Activated CD4-positive, alpha-beta T cell treated with anti-CD3 and anti-CD28 coated beads, Interleukin-2, amount 50 U/mL, for 1 hour (primary cell): Measurements from ENCODE around the gene REEP3.
"Not testable (repeated sequence)": the region's sequence is repeated elsewhere in the genome, so short reads cannot be mapped to it uniquely, and the experiment has no call there.

ENCODE experiments used
- DNase-seq: peaks from one replicate; pipeline ENCODE4 v3.0.0-alpha.2; 2020

REEP3 gene, protein sequence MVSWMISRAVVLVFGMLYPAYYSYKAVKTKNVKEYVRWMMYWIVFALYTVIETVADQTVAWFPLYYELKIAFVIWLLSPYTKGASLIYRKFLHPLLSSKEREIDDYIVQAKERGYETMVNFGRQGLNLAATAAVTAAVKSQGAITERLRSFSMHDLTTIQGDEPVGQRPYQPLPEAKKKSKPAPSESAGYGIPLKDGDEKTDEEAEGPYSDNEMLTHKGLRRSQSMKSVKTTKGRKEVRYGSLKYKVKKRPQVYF

DNA sequence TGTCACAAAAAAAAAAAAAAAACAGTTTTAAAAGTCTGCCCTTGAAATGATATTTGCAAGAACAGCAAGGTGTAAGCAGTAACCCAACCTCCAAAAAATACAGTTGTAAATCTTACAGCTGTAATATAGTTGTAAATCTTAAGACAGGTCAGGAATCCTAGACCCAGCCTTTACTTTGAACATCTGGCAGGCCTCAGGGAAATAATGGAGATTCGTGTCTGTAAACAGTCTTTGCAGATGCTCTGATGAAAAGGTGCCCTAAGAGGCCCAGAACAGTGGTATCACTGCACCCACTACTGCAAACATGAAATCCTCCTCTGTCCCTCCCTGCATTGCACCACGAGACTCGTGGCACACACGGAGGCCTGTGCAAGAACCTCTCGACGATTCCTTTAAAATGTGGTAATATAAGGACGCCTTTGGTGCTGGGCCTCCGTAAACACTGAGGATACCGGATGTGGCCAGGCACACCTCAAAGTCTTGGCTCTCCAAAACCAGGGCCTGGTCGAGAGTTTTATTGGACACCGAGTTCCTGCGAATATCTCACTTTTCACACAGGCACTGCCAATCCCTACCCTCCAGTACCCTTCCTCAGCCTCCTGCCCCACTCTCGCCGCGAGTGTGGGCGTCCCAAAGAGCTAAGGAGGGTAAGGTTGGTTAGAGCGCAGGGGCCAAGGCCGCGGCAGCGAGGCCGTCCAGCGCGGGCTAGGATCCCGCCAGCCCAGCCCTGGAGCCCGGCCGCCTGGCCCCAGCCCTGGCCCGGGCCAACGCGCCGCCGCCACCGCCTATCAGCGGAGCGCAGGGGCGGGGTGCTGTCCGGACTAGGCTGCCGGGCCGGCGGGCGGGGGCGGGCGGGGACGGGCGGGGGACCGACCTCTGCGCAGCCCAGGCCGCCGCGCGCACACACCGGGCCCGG, at the start of gene REEP3:
Gene REEP3 (plus strand): TSS at position 902 of the 916 bp plus-strand sequence. CDS start 145 bp downstream, outside the sequence.
- peak; percentile 43 for DNase-seq

DNA sequence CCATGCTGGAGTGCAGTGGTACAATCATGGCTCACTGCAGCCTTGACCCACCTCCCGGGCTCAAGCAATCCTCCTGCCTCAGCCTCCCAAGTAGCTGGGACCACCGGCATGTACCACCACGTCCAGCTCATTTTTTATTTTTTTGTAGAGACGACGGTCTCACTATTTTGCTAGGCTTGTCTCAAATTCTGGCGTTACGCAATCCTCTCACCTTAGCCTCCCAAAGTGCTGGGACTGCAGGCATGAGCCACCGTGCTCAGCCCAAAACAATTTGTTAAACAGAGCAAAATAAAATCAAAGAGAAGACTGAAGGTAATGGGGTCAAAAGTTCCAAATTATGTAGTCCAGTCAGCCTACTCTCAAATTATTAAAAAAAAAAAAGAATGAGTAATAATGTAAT, 46.7 kb upstream of the REEP3 start:
- no peak for DNase-seq

DNA sequence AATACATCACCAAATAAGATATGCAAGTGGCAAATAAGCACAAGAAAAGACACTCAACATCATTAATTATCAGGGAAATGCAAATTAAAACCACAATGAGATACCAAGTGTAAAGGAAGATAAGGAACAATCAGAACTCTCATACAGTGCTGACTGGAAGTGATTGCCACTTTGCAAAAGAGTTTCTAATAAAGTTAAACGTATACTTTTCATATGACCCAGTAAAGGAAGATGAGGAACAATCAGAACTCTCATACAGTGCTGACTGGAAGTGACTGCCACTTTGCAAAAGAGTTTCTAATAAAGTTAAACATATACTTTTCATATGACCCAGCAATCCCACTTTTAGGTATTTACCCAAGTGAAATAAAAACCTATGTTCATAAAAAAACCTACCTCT, 43.3 kb upstream of the REEP3 start:
- DNase-seq, result no peak

DNA sequence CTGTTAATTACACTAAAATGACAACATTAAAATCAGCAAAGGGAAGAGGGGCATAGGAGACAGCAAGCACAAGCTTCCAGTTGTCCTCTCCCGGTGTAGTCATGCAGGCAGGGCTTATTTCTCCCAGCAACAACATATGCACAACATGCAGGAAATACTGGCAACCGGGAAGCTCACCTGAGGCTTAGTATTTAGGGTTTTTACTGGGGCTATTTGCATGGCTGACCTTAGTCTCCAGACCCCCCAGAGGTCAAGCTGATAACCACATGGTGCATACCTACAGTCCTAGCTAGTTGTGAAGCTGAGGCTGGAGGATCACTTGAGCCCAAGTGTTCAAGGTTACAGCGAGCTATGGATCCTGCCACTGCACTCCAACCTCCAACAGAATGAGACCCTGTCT, 42.6 kb upstream of the REEP3 start:
- DNase-seq, result no peak

DNA sequence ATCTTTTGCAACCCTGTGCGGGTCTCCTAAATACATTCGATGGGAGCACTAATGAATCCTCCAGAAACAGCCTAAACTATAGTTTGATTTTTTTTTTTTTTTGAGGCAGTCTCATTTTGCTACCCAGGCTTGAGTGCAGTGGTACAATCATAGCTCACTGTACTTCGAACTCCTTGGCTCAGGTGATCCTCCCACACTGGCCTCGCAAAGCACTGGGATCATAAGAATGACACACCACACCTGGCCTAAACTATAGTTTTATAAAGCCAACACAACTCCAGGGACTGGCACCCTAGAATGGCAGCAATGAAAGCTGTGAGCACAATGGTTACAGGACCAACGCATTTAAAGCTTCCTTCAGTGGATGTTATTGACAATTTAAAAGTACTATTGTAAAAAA, 41.0 kb upstream of the REEP3 start:
- no peak for DNase-seq

DNA sequence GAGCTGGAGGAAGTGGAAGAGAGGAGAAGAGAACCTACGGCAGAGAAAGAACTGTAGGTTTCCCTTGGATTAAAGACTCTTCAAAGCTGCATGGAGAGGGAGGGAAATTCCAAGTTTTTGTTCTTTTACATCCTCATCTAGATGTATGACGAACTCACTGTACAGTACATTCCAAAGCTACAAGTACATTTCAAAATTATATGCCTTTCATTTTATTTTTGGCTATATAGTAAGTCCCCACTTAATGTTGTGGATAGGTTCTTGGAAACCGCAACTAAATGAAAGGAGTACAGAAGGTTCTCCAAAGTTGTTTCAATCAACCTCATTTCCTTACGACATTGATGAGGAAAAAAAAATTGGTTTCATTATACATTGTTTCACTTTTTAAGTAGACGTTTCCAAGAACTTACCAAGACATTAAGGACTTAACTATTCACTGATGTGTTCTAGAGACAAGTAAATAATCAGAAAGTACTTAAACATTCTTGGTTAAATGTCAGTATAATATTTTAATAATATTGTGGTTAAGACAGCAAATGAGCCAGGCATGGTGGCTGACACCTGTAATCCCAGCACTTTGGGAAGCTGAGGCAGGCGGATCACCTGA, 39.3 kb upstream of the REEP3 start:
- no peak for DNase-seq

DNA sequence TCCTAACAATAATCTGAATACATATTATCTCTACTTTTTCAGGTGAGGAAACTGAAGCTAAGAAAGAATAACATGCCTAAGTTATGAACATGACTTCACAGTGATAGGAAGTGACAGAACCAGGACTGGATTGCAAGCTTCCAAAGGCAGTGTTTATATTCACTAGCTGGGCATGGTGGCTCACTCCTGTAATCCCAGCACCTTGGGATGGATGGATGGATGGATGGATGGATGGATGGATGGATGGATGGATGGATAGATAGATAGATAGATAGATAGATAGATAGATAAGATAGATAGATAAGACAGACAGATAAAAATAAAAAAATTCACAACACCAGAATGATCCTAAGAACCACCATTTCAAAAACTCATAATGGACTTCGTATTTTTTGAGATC, 37.2 kb upstream of the REEP3 start:
- no peak for DNase-seq

DNA sequence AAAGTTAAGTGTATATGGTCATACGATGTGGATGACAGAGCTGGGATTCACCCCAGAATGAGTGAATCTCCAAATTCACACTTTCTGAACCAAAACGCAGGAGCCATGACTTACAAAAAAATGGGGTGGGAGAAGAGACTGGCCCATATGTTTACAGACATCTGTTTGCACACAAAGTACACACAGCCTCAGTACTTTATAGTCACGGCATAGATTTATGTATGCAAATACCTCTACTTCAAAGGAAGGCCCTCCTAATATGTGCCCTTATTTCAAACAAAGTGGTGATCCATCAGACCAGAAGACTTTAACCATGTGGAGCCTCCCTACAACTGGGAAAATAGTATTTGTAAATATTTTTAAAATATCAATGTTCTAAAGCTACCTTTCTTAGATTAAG, 33.2 kb upstream of the REEP3 start:
- no peak for DNase-seq

DNA sequence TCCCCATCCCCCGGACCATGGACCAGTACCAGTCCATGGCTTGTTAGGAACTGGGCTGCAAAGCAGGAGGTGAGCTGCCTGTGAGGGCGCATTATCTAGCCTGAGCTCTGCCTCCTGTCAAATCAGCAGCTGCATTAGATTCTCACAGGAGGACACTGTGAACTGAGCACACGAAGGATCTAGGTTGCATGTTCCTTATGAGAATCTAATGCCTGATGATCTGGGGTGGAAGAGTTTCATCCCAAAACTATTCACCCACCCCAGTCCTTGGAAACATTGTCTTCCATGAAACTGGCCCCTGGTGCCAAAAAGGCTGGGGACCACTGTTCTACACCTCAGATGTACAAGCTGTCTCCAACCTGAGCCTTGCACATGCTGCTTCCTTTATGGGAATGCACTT, 31.4 kb upstream of the REEP3 start:
- DNase-seq, result no peak

DNA sequence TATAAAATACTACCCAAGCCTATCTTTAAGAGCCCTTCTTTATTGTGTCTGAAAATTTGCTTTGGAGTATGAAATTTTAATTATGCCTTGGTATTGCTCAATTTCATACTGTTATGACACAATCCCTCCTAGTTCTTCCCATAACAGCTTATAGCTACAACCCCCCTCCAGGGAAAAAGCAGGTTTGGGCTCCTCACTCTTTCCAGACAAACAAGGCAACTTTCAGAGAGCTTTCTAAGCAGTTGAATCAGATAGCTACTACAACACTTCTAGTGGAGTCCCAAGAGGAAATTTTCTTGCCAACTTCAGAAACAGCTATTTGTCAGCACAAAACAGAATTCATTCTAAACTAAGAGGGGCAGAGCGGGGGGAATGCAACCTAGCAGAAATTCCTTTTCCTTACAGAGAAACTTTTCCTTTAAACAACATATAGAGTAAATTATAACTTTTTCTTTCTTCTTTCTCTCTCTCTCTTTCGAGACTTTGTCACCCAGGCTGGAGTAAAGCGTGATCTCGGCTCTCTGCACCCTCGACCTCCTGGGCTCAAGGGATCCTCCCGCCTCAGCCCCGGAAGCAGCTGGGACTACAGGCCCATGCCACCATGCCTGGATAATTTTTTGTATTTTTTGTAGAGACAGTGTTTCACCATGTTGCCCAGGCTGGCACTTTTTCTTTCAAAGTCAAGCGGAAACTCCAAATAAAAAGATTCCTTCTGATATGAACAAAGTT, 29.4 kb upstream of the REEP3 start:
- DNase-seq, result no peak

DNA sequence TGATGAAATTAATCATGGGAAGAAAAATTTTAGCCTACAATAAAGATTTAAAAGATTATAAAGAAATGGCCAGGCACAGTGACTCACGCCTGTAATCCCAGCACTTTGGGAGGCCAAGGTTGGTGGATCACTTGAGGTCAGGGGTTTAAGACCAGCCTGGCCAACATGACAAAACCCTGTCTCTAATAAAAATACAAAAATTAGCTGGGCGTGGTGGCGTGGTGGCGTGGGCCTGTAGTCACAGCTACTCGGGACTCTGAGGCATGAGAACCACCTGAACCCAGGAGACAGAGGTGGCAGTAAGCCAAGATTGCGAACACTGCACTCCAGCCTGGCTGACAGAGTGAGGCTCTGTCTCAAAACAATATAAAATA, 28.9 kb upstream of the REEP3 start:
- DNase-seq, result not testable (repeated sequence)

DNA sequence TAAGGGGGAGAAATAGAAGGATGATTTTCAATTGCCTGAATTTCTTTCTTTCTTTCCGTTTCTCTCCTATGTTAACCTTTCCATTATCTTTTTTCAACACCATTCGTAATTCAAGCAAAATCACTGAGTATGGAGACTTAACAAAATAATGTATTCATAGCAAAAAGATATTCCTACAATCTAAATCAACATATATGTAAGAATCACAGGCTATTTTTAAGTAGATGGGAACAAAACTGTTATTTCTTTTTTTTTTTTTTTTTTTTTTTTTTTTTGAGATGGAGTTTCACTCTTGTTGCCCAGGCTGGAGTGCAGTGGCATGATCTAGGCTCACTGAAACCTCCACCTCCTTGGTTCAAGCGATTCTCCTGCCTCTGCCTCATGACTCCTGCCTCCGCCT, 28.2 kb upstream of the REEP3 start:
- DNase-seq, result no peak

DNA sequence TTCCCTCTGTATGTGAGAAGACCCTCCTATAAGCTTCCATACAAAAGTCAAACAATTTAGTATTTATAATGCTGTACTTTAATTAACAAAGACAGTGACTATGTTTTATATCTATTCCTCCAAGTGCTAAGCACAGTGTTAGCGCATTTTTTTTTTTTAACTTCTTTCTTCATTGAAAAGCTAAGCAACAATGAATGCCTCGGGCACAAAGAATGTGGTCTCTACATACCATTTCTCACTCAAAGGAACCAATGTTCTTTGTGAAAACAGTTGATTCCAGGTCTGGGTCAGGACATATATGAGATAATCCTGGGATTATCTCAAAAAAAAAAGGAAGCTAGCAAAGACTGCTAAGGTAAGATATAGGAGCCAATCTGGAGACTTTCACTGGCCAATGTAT, 26.2 kb upstream of the REEP3 start:
- DNase-seq, result no peak

DNA sequence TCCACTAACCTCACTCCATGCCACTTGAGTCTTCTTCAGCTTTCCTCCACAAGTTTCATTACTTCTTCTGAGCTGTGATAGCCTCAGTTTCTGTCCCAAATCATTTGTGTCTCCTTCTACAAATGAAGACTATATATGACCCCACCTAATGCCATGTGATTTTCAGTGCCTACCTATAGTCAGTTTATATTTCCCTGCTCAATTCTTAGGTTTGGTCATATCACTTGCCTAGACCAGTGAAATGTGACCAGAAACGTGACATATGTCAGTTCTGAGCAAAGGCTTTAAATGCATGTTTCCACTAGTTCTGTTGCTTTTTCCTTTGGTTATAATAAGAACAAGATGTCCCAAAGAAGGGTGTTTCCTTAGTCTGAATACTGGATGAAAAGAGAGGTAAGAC, 24.6 kb upstream of the REEP3 start:
- DNase-seq, result no peak

DNA sequence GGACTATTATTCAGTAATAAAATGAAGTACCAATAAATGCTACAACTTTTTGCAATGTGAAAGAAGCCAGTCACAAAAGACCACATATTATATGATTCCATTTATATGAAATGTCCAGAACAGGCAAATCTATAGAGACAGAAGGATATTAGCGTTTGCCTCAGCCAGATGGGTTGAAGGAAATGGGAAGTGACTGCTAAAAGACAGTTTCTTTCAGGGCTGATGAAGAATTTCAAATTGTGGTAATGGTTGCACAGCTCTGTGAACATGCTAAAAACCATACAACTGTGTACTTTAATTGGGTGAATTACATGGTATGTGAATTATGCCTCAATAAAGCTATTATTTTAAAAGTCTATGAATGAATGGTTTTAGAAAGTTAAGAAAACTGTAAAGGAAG, 23.9 kb upstream of the REEP3 start:
- no peak for DNase-seq

DNA sequence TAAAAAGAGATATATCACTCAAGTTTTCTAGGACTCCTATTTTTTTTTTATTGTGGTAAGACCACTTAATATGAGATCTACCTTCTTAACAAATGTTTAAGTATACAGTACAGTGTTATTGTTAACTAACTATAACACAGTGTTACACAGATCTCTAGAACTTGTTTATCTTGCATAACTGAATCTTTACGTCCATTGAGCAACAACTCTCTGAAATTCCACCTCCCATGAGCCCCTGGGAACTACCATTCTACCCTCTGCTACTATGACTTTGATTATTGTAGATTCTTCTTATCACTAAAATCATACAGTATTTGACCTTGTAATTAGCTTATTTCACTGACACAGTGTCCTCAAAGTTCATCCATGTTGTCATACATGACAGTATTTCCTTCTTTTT, 22.5 kb upstream of the REEP3 start:
- DNase-seq, result no peak

DNA sequence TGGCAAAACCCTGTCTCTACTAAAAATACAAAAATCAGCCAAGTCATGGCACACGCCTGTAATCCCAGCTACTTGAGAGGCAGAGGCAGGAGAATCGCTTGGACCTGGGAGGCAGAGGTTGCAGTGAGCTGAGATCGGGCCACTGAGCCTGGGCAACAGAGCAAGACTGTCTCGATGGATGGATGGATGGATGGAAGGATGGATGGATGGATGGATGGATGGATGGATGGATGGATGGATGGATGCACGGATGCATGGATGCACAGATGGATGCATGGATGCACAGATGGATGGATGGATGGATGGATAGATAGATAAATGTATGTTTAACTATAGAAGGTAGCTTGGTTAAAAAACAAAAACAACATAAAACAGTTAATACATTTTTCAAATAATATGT, 20.6 kb upstream of the REEP3 start:
- not testable (repeated sequence) for DNase-seq

DNA sequence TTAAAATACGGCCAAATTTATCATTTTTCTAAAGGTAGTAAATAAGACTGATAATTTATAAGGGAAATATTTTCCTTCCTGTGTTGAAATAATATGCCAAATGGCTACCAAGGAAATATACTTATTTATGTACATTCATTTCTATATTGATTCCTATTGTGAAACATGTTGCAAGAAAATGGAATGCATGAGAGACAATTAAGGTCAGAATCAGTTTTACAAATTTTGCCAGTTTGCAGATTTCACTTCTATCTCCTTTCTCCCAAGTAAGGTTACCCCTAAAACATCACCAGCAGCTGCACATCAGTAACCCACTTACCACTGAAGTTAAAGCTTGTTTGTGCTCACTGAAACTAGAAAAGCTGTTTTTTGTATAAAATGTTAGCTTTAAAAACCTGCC, 19.2 kb upstream of the REEP3 start:
- DNase-seq, result no peak

DNA sequence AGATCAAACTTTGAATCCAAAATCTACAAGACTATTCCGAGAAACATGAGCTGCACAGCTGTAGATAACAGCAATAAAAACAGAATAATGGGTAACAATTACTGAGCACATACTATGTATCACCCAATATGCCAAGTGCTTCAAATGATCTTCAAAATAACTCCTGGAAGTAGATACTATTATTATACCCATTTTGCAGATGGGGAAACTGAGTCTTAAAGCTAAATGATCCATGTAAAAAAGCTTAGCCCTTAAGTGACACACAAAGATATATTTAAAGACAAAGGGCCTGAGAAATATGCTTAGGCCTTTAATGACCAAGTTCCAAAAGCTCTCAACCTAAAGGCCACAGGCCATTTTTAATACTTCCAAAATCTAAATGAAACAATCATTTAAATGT, 18.4 kb upstream of the REEP3 start:
- DNase-seq, result no peak

DNA sequence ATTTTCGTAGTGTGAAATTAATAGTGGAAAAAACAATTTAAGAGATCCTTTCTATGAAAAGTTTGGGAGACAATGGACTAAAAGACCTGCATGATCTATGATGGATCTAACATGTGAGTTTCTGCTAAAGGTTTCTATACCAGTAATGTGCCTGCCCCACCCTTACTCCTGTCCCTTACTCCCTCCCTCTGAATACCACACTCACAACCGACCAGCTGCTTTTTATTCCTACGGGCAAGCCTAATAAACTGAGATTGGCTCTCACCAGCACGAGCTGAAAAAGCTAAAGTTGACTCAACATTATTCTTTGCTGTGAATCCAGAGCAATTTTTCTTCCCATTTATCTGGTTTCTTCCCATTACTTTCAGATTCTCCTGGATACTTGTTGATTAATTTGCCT, 17.8 kb upstream of the REEP3 start:
- no peak for DNase-seq

DNA sequence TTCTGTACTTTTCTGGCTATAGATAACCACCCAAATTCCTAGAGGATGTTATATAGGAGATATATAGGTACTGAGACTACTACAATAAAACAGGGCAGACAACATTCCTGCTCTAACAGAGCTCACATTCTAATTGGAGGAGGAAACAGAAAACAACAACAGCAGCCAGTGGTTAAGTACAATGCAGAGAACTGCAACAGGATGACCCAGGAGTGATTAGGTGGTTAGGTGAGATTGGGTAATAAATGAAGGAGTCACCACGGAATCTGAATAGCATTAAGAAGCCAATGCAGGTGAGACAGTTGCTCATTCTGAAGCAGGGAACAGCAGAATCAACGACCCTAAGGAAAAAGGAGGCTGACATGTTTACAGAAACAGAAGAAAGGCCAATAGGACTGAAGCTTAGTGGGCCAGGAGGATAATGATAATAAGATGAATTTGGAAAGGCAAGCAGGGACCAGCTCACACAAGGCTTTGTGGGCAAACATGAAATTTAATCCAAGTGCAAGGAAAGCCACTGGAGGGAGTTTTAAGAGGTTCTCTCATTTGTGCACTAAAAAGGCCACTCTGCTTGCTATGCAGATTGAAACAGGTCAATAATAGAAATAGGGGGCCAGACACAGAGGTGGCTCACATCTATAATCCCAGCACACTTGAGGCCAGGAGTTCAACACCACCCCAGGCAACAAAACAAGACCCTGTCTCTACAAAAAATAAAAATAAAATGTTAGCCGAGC, 16.9 kb upstream of the REEP3 start:
- DNase-seq, result no peak

DNA sequence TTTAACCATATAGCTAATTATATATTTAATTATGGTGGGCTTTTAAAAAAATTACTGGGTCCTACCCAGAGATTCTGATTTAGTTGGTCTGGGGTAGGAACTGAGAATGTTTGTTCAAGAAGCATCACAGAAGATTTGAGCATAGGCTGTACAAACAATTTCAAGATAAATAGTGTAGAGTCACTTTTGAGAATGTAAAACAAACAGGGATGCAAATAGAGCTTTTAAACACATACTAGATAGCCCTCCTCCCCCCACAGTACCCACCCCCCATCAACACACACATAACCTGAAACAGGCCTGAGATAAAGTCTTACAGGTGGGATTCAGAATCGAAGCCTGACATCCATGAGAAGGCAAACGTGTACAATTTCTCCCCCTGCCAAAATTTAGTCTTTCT, 15.6 kb upstream of the REEP3 start:
- DNase-seq, result no peak

DNA sequence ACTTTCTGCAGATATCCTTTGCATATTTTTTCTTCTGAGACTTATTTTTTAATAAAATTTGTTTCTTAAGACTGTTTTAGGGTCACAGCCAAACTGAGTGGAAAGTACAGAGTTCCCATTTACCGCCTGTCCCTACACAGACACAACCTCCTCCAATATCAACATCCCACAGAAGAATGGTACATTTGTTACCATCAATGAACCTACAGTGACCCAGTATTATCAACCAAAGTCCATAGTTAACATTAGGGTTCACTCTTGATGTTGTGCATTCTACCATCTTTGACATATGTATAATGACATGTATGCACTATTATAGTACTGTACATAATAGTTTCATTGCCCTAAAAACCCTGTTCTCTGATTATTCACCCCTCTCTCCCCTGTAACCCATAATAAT, 14.6 kb upstream of the REEP3 start:
- no peak for DNase-seq
